K562 (cell line): ENCODE data around the gene PITPNC1.

ENCODE experiments used
- ZFP1 ChIP-seq: fragments of 450-650 bp; formaldehyde crosslinking; IDR thresholded peaks from 2 replicates; pipeline ENCODE4 v1.4.0; 2020; ENCODE audit warnings: mild to moderate bottlenecking, mixed read lengths
- ZNF232 ChIP-seq: sonication (generic); formaldehyde crosslinking; IDR thresholded peaks from 2 replicates; pipeline ENCODE4 v1.8.0; 2022; ENCODE audit warnings: mild to moderate bottlenecking, missing genetic modification reagents

- TF ChIP-seq ZNF232 (CRISPR knock-in tag), result no peak
- no peak for TF ChIP-seq ZFP1 (CRISPR knock-in tag)
Observed at GRCh38 chr17:67385122-67385988, 8.3 kb downstream of the PITPNC1 start.
